GM12891 (cell line): Measurements from ENCODE around the gene IKZF1.
A peak's percentile ranks its signal among the peaks of the same experiment; 100 is the strongest.

Experiments
- DNase-seq: peaks from one replicate; pipeline ENCODE4 v3.0.0; 2011; ENCODE audit warnings: low spot score; ENCODE audit not compliant: insufficient read length
- FAIRE-seq: peaks from 2 replicates; lab custom pipeline; 2011; peaks lifted over from hg19 to GRCh38; lab: Jason Lieb, UNC
- PAX5 ChIP-seq: IDR thresholded peaks from 2 replicates; pipeline ENCODE4 v1.6.1; 2011; ENCODE audit warnings: low read length, moderate library complexity, mild to moderate bottlenecking; ENCODE audit not compliant: insufficient read depth, severe bottlenecking
- POLR2A ChIP-seq: IDR thresholded peaks from 2 replicates; pipeline ENCODE4 v1.6.1; 2011; ENCODE audit warnings: low read depth, low read length, control low read depth
- POLR2AphosphoS5 ChIP-seq: IDR thresholded peaks from 2 replicates; pipeline ENCODE4 v1.6.1; 2011; ENCODE audit warnings: low read depth, low read length, control low read depth
- POU2F2 ChIP-seq: IDR thresholded peaks from 2 replicates; pipeline ENCODE4 v1.6.1; 2011; ENCODE audit warnings: low read depth, mild to moderate bottlenecking, control low read depth, low read length, moderate library complexity
- SPI1 ChIP-seq: IDR thresholded peaks from 2 replicates; pipeline ENCODE4 v1.6.1; 2011; ENCODE audit warnings: low read depth, low read length, control low read depth
- TAF1 ChIP-seq: IDR thresholded peaks from 2 replicates; pipeline ENCODE4 v1.6.1; 2011; ENCODE audit warnings: low read depth, low read length, control low read depth

The IKZF1 gene

GRCh38 chr7:50400114-50400513, 95.6 kb downstream of the IKZF1 start:
- TF ChIP-seq POU2F2: no peak
- no peak for TF ChIP-seq POLR2A
- TF ChIP-seq SPI1: no peak
- no peak for TF ChIP-seq POLR2AphosphoS5
- TF ChIP-seq PAX5: no peak
- no peak for TF ChIP-seq TAF1
- DNase-seq: no peak
- FAIRE-seq: no peak

GRCh38 chr7:50404392-50404791, 99.9 kb downstream of the IKZF1 start:
- TF ChIP-seq POLR2A (no peak), PAX5 (no peak), SPI1 (no peak), TAF1 (no peak), POU2F2 (no peak), POLR2AphosphoS5 (no peak)
- no peak for DNase-seq
- FAIRE-seq: peak; percentile 61

- DNase-seq (no peak), FAIRE-seq (no peak)
- TF ChIP-seq POLR2A (no peak), POLR2AphosphoS5 (no peak), TAF1 (no peak), SPI1 (no peak), PAX5 (no peak), POU2F2 (no peak)
Observed at GRCh38 chr7:50405221-50405620, 100.7 kb downstream of the IKZF1 start.

- TF ChIP-seq SPI1 (no peak), PAX5 (no peak), TAF1 (no peak), POLR2A (no peak), POU2F2 (no peak), POLR2AphosphoS5 (no peak)
- DNase-seq: no peak
- FAIRE-seq: no peak
Observed at GRCh38 chr7:50406935-50407334, 102.4 kb downstream of the IKZF1 start.

- no peak for DNase-seq
- TF ChIP-seq SPI1: peak; percentile 90
- no peak for TF ChIP-seq POLR2AphosphoS5
- no peak; the same call in 1 of the 2 replicates for TF ChIP-seq TAF1
- no peak for TF ChIP-seq POLR2A
- peak; percentile 97 for TF ChIP-seq POU2F2
- TF ChIP-seq PAX5: no peak
- FAIRE-seq: peak; percentile 97
Observed at GRCh38 chr7:50409856-50410745, 105.6 kb downstream of the IKZF1 start.

- FAIRE-seq (no peak), DNase-seq (no peak)
- TF ChIP-seq POLR2A: no peak
- TF ChIP-seq TAF1: 0 out of 2 replicates have a peak, but pooled peaks have one; percentile 22
Observed at GRCh38 chr7:50411332-50411731, 106.8 kb downstream of the IKZF1 start.

- DNase-seq (no peak), FAIRE-seq (peak; percentile 87)
- TF ChIP-seq POLR2A (no peak), SPI1 (peak; percentile 87), POLR2AphosphoS5 (no peak), TAF1 (no peak), PAX5 (no peak), POU2F2 (no peak)
Observed at GRCh38 chr7:50412973-50413372, 108.5 kb downstream of the IKZF1 start.

GRCh38 chr7:50413561-50413960, 109.0 kb downstream of the IKZF1 start:
- peak; percentile 58 for FAIRE-seq
- TF ChIP-seq TAF1 (no peak), SPI1 (no peak), POU2F2 (no peak), PAX5 (no peak), POLR2A (no peak), POLR2AphosphoS5 (no peak)

GRCh38 chr7:50415844-50416364, 111.4 kb downstream of the IKZF1 start:
- no peak for TF ChIP-seq POU2F2
- TF ChIP-seq POLR2A: no peak
- no peak for TF ChIP-seq TAF1
- no peak for TF ChIP-seq PAX5
- TF ChIP-seq SPI1: no peak
- no peak for TF ChIP-seq POLR2AphosphoS5
- FAIRE-seq: no peak
- DNase-seq: no peak

More at GRCh38 chr7:50413561-50413960, 109.0 kb downstream of the IKZF1 start:
- no peak for DNase-seq
